HL-60 (cell line): ENCODE measurements around the gene FGF1.

Experiments
- CTCF ChIP-seq: IDR thresholded peaks from one replicate; pipeline ENCODE4 v1.5.1; 2011; ENCODE audit warnings: low read length, control low read depth, inconsistent platforms; ENCODE audit not compliant: insufficient read depth
- GABPA ChIP-seq: IDR thresholded peaks from 2 replicates; pipeline ENCODE4 v1.6.1; 2012; ENCODE audit warnings: low read depth
- POLR2AphosphoS5 ChIP-seq: IDR thresholded peaks from 2 replicates; pipeline ENCODE4 v1.6.1; 2012; ENCODE audit warnings: low read depth
- TF ChIP-seq, protein P1 (sequence below): IDR thresholded peaks from 2 replicates; pipeline ENCODE4 v1.6.1; 2012; ENCODE audit warnings: low read depth; ENCODE audit not compliant: insufficient replicate concordance

- no peak for TF ChIP-seq CTCF
- TF ChIP-seq, protein P1, sequence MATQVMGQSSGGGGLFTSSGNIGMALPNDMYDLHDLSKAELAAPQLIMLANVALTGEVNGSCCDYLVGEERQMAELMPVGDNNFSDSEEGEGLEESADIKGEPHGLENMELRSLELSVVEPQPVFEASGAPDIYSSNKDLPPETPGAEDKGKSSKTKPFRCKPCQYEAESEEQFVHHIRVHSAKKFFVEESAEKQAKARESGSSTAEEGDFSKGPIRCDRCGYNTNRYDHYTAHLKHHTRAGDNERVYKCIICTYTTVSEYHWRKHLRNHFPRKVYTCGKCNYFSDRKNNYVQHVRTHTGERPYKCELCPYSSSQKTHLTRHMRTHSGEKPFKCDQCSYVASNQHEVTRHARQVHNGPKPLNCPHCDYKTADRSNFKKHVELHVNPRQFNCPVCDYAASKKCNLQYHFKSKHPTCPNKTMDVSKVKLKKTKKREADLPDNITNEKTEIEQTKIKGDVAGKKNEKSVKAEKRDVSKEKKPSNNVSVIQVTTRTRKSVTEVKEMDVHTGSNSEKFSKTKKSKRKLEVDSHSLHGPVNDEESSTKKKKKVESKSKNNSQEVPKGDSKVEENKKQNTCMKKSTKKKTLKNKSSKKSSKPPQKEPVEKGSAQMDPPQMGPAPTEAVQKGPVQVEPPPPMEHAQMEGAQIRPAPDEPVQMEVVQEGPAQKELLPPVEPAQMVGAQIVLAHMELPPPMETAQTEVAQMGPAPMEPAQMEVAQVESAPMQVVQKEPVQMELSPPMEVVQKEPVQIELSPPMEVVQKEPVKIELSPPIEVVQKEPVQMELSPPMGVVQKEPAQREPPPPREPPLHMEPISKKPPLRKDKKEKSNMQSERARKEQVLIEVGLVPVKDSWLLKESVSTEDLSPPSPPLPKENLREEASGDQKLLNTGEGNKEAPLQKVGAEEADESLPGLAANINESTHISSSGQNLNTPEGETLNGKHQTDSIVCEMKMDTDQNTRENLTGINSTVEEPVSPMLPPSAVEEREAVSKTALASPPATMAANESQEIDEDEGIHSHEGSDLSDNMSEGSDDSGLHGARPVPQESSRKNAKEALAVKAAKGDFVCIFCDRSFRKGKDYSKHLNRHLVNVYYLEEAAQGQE = no peak
- no peak for TF ChIP-seq GABPA
- TF ChIP-seq POLR2AphosphoS5 = no peak
Observed at GRCh38 chr5:142569905-142570304, 116.0 kb downstream of the FGF1 start.
